HG02588 (cell line): ENCODE measurements around the gene PTPN14.
"Not testable (repeated sequence)": the region's sequence is repeated elsewhere in the genome, so short reads cannot be mapped to it uniquely, and the experiment has no call there.

Experiments
- ATAC-seq: cut with Tn5 transposase; IDR thresholded peaks from one replicate; pipeline ENCODE4 v1.9.1; 2021; ENCODE audit warnings: mild to moderate bottlenecking, moderate library complexity; ENCODE audit not compliant: unreplicated experiment

Gene PTPN14

DNA sequence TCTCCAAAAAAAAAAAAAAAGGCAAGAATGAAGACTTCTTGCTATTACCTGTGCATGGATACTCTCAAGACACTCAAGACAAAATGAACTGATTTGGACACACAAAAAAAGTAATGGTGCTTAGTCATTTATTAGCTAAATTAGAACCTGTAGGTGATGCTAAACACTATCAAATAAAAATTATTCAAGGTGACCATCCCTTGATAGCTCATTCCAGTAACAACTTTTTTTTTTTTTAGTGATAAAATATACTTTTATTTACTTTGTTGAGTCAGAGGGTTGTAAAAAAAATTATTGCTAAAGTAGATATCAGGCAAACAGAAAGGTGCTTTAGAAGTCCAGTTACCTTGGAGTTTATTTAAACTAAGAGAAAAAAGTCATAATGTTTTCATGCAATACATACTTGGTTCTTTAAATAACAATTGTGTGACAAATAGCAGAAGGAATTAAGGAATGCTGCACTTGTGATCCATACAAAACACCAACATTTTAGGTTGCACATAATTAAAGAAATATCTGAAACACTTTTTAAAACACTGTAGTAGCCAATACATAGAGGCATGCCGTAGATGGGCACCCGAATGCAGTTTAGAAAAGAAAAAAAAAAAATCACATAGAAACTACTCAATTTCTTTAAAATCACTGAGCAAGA, 69.3 kb downstream of the PTPN14 start:
- ATAC-seq: not testable (repeated sequence)

DNA sequence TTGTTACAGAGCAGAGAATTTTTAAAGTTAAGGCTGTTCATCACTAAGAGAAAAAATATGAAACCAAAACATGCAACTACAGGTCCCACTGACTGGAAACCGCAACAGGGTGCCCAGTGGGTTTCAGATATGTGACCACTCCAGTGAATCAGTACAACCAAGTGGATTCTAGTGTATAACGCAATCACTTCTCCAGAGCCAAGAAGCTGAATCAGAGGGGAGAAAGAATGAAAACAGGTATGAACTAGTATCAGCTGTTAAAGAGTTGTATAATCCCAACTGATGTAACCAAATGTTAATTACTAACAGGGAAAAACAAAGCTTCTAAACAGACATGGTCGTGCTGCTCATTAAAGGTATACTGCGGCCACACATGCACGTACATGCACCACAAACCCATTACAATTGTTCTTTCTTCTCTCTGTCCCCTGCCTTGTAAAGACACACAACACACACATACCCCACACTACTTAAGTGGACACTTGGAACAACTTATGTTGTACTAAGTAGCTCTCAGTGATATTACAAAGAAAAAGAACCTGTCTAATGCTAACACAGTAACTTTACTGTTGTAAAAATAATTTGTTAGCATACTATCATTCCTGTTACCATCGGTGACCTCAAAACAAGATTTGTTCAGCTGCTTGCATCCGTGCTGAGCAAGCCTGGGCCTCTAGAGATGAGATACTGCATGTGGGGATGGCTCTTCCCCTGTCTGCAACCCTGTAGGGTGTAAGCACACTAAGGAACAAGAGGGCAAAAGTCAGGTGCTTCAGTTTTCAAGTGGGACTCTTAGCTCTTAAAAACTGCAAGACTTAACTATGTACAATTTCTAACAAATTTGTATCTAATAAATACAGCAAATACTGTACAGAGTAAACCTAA, 74.2 kb downstream of the PTPN14 start:
- ATAC-seq: no peak

DNA sequence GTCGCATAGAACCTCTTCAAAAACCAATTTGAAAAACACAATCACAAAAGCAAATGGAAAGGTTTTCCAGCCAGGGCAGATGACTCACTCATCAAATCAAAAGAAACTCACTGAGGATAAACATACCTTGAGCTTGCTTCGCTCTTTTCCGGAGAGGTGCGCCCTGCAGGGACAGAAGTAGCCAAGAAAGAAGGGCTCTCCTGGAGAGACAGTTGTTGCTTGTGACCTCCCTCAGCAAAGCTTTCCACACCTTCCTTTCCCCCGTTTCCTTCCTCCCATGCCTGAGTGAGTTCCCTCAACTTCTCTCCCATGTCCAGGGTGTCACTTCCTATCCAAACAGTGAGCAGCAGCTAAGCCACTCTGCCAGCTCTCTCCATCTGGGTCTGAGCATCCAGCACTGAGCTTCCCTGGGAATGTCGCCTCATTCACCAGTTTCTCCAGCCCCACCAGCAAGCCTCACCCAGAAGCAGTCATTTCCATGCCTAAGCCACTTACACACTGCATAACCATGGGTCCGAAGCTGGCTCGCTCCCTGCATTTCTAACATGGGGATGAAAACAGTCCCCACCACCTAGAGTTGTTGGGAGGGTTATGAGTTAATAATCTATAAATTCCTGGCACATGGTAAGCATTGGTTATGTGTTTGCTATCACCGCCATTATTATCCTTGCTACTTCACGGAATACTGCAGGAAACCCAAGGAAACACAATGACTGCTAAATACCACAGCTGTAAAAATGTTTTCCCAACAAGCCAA, 75.0 kb downstream of the PTPN14 start:
- no peak for ATAC-seq

DNA sequence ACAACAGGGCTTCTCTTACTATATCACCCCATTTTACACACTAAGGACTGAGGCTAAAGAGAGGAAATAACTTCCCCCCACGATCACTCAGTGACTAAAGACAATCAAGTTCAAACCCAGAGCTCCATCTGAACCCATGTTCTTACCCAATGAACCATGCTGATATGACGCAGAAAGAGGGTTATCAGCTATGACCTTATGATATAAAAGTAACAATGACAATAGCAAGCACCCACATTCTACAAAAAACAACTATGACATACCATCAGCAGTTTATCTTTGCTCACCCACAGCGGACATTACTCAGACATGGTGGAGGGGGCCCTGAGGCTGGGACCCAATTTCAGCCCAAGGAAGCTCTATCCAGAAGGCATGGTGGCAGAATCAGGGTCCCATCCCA, 75.7 kb downstream of the PTPN14 start:
- no peak for ATAC-seq

DNA sequence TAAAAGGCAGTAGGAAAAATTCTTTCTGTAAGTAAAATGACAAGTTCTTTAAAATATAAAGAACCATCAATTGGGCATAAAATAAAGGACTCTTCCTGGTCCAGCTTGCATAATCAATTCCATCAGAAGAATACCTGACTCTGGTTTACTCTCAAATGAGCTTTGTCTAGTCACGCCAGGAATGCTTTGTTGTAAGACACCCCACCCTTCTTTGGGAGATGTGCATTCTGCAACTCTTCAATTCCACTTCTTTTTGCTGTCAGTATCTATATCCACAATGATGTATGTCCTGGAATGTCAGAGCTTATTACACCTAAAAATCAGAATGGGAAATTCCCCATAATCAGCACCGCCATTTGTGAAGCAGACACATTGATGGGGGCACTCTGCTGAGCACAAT, 76.1 kb downstream of the PTPN14 start:
- no peak for ATAC-seq

DNA sequence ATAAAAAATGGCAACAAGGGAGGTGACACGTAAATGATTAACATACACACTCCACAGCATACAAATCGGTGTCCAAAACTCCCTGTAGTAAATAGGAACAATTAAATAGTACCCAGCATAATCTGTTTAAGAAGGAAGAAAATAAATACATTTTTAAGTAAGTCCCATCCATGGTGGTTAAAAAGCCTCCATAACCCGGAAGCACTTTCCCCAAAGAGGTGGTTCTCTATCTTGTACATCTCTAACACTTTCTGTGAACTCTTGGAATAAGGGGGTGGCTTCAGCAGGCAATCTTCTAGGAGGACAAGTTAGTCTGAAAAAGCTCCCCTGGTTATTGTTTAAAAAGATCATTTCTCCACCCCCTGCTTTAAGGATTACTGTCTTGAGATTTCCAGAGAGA, 76.9 kb downstream of the PTPN14 start:
- no peak for ATAC-seq

DNA sequence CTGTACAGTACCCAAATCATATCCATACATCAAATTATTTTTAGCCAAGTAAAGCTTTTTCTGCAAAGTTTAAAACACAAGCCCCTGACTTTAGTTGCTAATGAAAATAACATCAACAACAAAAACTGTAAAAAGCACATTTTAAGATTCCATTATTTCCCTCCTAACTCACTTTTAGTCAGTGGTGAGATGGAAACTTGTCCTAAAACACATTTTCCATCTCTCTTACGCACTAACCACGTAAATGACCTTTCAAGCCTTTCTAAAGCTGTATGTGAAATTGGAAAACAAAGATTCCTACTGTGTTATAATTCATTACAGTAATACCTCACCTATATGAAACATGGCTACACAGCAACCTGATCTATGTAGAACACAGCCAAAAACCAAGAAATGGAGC, 77.5 kb downstream of the PTPN14 start:
- no peak for ATAC-seq

DNA sequence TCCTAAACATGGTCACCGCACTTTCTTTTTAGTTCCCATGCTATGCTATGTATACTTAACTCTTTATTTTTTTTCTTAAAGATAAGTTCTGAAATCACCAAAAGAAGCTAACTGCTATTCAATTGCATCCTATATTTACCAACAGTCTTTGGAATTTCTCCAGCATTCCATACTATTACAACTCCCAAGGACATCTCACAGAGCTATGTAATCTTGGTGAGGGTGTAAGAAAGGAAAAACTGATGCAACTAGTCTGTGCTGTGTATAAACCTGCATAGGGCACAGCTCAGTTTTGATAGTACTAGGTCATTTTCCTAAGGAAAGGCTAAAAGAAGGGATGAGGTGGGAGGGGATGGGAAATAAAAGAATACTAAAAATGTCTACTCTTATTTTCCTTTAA, 78.0 kb downstream of the PTPN14 start:
- no peak for ATAC-seq

DNA sequence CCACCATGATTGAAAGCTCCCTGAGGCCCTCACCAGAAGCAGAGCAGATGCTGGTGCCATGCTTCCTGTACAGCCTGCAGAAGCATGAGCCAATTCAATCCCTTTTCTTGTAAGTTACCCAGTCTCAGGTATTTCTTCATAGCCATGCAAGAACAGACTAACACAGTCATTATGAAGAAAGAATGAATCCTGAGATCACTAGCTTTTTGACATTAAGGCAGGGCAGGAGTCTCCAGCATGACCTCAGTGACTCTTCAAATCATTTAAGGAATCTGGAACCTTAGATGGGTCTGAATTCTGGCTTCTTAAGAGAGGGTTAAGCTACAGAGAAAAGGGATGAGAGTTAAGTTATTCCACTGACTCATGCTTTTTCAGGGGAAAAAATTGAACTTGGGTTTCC, 79.0 kb downstream of the PTPN14 start:
- no peak for ATAC-seq

DNA sequence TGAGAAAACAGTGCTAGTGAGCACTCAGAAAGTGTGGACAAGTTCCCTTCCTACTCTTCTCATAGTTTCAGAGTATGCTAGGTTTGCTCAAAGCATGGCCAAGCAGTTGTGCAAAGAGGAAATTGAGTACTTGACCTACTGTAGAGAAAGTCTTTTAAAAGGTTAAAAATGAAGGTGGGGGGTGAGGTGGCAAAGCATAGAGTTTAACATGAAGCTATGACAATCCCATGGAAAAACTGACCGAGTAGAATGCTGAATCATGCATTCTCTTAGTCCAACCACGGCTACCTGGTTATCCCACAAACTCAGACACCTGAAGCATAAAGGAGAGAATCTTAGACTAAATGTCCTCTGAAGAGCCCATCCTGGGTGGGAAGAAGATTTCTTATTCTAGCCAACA, 79.9 kb downstream of the PTPN14 start:
- no peak for ATAC-seq

DNA sequence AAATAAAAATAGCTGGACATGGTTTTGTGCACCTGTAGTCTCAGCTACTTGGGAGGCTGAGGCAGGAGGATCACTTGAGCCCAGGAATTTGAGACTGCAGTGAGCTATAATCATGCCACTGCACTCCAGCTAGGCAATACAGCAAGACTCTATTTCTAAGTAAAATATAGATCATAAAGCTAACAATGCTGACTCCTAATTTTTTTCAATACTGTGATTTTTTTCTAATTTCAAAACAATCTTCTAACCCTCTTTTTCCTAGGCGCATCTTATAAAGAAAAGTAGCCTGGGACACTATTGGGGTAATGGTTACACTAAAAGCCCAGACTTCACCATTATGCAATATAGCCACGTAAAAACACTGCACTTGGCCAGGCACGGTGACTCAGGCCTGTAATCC, 81.3 kb downstream of the PTPN14 start:
- no peak for ATAC-seq

DNA sequence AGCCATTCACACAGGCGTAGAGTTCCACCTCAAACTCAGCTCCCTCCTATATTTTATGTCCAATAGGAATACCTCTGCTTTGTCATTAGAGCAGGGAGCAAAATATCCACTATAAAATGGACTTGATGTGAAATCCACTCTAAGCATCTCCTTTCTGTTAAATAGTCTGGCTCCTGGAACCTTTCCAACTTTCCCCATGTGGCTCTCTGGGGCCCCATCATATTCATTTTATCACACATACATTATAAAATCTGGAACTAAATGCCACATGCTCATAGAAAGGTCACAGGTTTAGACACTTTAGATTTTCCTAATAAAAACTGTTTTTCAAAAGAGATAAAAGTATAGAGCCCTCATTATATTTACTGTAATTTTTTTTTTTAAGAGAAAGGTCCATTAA, 82.1 kb downstream of the PTPN14 start:
- ATAC-seq: no peak

DNA sequence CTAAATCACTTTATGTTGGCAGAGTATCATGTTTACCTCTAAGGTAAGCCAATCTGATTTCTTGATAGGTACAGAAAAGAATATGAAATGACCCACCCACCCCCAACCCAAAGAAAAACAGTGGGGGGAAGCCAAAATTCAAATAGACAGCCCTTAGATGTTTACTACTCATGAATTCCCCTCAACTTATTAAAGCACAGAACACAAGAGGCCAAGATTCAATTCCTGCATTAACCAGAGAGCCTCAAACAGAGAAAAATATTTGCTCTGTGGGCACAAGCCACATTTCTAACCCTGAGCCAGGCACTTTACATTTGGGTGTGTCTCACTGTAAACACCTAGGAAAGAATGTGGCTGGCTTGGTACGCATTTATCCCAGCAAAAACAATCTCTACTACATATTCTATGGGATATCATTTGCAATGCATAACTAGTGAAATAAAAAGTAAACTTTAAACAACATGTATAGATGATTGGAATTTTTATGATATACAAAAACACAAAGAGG, 84.3 kb downstream of the PTPN14 start:
- no peak for ATAC-seq

DNA sequence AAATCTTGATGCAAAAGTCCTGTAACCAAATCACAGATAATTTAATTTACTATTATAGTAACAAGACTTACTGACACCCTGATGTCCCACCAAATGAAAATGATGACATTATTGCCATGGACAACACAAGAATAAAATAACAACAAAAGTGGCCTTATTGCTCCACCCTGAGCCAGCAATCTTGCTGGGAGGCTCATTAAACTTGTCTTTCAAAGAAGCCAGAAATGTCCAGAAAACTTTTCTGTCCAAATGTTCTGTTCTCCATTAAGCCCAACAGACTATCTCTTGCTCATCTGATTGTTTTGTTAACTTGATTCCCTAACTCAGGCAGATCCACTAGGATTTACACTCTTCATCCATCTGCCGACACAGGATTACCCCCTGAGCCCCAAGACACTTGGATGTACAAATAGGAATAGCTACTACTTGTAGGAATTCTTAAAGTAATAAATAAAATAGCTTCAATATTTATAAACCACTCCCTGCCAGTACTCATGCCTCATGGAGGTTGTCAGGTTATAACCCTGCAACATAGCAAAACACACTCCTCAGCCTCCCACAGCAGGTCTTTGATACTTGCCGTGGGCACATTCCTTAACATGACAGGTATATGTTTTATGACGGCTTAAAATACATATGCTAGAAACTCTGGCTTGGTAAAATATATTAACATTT, 84.9 kb downstream of the PTPN14 start:
- no peak for ATAC-seq

DNA sequence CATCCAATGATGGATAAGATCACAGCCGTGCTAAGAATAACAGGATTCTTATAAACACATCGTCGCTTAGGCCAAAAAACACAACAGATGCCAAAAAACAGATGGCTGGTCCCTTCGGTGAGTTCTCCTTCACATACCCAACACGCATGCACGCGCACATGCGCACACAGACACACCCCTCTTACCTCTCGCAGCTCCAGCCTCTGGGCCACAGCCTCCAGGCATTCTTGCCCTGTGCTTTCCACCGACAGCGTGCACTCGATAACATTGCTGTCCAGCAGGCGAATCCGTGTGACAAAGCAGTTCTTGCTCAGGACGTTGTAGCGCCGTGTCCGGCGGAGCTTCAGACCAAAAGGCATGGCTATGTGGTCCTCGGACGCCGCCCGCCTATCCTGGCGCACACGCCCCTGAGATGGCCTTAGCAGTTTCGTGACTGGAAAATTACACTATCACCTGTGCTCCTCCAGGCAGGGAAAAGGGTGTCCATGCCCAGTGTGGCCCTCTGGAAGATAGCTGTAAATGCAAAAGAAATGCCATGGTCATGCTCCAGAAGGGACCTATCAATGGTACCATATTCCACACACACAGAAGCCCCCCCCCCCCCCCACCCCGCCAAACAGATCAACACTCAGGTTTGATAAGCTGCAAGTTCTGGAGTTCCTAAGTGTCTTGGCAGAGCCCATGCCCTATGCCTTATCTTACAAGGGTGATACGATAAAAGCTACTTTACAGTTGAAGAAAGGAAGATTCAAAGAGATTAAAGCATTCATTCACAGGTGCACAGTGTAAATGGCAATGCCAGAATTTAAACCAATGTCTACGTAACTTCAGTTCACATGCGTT, 86.7 kb downstream of the PTPN14 start:
- no peak for ATAC-seq

DNA sequence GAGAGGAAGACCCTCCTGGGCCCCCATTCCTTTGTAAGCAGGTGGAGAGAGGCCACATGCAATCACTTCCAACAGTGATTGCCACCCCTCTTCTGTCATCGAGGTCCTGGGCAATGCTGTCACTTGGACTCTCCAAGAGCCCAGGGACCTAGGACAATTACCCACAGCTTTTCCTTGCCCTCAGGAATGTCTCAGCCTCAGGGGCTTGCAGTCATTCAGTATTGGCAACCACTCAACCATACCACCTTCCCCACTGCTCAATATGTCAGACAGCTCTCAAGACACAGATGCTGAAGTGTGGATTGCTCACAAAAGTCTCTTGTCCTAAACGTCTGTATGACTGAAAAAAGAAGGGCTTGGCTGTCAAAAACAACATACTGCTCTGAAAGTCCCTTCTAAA, 87.8 kb downstream of the PTPN14 start:
- ATAC-seq: no peak

DNA sequence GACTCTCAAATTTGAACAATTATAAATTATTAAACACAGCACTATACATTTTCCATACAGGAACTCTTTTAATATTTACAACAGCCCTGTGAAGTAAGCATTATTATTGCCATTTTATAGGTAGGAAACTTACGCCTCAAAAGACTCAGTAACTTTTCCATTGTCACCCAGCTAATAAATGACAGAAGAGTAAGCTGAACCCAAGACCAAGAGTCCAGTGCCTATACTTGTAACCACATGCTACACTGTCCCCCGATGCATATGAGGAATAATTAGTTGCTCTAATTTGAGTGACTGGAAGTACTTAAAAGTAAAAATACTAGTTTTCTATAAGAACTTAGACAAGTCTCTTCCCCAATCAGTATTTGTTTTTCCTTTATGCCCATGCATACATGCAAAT, 88.5 kb downstream of the PTPN14 start:
- ATAC-seq: no peak

DNA sequence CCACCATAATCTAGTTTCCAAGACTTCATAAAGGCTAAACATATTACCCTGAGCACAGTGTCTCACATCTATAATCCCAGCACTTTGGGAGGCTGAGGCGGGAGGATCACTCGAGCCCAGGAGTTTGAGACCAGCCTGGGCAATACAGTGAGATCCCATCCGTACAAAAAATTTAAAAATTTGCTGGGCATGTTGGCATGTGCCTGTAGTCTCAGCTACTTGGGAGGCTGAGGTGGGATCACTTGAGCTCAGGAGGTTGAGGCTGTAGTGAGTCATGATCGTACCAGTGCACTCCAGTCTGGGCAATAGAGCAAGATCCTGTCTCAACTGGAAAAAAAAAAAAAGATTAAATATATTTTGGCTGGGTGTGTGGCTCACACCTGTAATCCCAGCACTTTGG, 90.1 kb downstream of the PTPN14 start:
- no peak for ATAC-seq

DNA sequence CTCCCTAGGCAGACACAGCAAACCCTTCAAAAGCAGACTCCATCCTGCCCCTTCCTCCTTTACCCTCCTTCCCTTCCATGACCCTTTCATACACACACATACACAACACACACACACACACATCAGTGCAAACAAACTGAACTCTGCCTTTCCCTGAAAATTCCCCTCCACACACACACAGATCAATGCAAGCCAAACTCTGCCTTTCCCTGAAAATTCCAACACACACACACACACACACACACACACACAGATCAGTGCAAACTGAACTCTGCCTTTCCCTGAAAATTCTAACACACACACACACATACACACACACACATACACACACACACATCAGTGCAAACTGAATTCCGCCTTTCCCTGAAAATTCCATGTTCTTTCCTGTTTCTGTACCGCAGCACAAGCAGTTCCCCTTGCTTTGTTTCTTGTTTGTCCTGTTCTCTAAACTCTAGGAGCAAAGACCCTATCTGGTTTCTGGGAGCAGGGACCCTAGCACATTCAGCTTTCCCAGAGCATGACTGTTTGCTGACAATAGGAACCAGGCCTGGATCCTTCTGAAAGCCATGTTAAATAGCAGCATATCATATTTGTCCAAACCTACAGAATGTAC, 91.0 kb downstream of the PTPN14 start:
- no peak for ATAC-seq

DNA sequence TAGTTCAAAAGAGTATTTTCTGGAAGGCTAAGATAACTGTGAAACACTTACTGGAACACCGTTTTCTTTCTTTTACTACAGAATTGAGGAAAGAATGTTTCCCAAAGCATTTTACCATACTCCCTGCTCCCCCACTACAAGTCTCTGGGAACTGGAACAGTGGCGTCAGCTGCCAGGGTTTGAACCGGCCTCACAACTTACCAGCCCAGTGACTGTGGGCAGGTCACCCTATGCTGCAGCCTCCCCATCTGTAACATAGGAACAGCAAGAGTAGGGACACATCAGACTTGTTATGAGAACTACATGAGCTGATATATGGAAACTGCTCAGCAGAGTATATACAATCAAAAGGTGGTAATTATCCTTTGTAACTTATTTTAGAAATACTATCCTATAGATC, 91.5 kb downstream of the PTPN14 start:
- no peak for ATAC-seq
